ENCODE data around the gene RNF223.
"Not testable (repeated sequence)": the region's sequence is repeated elsewhere in the genome, so short reads cannot be mapped to it uniquely, and the experiment has no call there.

Gene RNF223

DNA sequence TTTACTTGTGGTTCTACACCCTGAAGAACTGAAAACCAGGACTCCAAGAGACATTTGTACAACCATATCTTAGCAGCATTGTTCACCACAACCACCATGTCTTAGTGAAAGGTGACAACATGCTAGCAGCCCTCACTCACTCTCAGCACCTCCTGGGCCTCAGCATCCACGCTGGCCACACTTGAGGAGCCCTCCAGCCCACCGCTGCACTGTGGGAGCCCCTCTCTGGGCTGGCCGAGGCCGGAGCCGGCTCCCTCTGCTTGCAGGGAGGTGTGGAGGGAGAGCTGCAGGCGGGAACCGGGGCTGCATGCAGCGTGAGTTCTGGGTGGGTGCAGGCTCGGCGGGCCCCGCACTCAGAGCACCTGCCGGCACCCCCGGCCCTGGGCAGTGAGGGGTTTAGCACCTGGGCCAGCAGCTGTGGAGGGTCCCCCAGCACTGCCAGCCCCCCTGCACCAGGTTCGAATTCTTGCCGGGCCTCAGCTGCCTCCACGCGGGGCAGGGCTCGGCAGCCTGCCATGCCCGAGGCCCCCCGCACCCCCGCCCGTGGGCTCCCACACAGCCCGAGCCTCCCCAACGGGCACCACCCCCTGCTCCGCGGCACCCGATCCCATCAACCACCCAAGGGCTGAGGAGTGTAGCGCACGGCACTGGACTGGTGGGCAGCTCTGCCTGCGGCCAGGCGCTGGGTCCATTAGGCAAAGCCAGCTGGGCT is 32.6 kb upstream of the RNF223 start:
- no peak for DNase-seq

GRCh38 chr1:1104152-1104551 is 30.0 kb upstream of the RNF223 start:
- not testable (repeated sequence) for DNase-seq

GRCh38 chr1:1101503-1101902 is 27.4 kb upstream of the RNF223 start:
- DNase-seq = no peak

DNA sequence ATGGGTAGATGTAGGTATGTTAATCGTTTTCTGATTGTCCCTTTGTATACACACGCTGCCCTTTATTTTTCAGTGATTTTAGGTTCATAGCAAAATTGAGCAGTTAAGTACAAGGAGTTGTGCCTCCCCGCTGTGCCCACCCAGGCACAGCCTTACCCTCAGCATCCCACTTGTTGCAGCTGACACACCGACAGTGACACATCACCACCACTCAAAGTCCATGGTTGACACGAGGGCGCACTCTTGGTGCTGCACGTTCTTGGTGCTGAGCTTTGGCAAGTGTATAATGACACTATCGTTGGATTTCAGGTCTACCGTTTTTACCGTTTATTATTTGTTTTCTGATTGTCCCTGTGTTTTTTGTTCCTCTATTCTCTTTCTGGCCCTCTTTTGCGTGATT is 26.2 kb upstream of the RNF223 start:
- DNase-seq = no peak

DNA sequence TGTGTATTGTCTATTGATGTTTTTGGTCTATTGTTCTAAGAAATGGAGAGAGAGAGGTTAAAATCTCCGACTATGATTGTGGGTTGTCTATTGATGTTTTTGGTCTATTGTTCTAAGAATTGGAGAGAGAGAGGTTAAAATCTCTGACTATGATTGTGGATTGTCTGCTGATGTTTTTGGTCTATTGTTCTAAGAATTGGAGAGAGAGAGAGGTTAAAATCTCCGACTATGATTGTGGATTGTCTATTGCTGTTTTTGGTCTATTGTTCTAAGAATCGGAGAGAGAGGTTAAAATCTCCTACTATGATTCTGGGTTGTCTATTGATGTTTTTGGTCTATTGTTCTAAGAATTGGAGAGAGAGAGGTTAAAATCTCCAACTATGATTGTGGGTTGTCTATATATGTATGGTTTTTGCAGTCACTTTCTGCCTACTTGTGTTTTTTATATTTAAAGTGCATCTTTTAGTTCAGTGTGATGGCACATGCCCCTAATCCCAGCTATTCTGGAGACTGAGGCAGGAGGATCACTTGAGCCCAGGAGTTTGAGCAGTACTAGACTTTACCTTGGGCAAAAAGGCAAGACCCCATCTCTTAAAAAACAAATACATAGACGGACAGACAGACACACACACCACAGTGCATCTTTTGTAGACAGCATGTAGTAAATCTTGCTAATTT is 25.5 kb upstream of the RNF223 start:
- DNase-seq = no peak

DNA sequence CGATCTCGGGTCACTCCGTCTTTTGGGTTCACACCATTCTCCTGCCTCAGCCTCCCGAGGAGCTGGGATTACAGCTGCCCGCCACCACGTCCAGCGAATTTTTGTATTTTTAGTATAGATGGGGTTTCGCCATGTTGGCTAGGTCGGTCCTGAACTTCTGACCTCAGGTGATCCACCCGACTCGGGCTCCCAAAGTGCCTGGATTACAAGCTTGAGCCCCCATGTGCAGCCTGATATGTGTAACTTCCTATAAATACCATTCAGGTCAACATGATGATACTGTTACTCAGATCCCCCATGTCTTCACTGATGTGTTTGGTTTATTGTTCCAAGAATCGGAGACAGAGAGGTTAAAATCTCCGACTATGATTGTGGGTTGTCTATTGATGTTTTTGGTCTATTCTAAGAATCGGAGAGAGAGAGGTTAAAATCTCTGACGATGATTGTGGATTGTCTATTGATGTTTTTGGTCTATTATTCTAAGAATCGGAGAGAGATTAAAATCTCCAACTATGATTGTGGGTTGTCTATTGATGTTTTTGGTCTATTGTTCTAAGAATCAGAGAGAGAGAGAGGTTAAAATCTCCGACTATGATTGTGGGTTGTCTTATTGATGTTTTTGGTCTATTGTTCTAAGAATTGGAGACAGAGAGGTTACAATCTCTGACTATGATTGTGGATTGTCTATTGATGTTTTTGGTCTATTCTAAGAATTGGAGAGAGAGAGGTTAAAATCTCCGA is 24.7 kb upstream of the RNF223 start:
- DNase-seq = no peak

GRCh38 chr1:1096136-1096535 is 22.0 kb upstream of the RNF223 start:
- not testable (repeated sequence) for DNase-seq

DNA sequence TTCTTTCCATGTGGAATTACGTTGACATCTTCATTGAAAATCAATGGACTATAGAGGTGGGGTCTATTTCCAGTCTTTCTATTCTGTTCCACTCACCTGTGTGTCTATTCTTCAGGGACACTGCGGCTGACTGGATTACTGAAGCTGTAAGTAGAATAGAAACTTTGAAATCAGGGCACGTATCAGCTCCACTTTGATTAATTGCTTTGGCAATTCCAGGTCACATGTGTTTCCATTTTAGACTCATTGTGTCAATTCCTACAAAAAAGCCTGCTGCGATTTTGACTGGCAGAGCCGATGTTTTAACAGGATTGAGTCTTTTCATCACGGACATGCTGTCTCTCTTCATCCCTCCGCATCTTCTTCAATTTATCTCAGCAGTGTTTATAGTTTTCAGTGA is 20.9 kb upstream of the RNF223 start:
- no peak for DNase-seq

DNA sequence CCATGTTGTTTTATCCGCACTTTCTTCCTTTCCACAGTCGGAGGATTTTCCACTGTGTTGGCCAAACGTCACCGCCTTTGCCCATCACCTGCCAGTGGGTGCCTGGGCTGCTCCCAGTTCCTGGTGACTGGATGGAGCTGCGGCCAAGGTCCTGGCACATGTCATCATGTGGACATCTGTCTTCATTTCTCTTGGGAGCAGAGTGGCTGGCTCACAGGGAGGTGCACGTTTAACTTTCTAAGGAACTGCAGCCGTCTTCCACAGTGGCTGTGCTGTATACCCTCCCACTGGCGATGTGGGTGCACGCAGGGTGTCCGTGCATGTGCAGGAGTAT is 19.5 kb upstream of the RNF223 start:
- no peak for DNase-seq

DNA sequence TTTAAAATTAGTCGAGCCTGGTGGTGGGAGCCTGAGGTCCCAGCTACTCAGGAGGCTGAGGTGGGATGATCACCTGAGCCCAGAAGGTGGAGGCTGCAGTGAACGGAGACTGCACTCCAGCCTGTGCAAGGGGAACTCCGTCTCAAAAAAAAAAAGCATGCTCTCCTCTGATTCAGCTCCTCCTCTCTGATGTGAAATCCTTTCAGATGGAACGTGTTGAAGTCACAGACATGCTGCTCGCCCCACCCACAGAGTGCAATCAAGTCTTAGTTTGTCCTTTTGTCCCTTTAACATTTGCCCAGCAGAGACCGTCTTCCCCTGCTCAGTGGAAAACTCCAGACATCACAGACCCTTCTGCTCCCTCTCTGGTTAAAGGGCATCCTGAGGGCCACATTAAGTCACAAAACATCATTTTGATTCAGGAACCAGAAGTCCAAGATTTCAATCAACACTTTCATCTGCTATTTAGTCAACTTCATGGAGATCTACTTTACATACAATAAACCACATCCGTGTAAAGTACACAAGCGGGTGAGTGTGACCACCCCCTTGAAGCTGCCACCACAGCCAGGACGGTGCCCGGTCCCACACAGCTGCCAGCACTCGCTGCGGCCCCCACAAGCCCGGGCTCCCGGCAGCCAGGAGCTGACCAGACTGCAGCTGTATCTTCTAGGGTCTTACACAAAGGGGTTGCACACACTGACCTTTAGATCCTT is 18.9 kb upstream of the RNF223 start:
- no peak for DNase-seq

GRCh38 chr1:1092149-1092855 is 18.2 kb upstream of the RNF223 start:
- DNase-seq = no peak

DNA sequence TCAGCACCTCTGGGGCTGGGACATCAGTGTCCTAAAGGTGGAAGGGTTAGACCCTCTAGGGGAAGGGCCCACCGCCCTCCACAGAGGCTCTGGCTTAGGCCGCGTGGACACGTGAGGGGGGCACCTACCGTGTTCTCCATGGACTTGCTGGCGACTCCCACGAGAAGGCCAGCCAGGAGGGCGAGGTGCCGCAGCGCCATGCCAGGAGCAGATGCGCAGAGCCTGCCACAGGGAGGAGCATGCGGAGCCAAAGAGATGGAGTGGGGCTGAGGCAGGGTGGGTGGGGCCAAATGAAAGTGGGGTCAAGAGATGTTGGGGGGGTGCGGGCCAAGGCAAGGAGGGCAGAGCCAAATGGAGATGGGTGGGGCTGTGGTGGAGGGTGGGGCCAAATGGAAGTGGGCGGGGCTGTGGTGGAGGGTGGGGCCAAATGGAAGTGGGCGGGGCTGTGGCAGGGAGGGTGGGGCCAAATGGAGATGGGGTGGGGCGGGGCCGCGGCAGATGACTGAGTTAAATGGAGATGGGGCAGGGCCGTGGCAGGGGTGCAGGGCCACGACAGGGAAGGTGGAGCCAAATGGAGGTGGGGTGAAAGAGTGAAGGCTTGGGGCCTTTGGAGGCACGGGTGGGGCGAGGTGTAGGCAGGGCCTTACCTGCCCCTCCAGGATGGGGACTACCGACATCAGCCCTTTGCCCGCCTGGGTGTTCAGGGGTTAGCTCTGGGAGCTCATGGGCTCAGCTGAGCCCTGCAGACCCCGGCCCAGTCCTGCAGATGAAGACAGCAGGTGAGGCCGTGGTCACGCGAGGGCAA is 17.4 kb upstream of the RNF223 start:
- DNase-seq = no peak

DNA sequence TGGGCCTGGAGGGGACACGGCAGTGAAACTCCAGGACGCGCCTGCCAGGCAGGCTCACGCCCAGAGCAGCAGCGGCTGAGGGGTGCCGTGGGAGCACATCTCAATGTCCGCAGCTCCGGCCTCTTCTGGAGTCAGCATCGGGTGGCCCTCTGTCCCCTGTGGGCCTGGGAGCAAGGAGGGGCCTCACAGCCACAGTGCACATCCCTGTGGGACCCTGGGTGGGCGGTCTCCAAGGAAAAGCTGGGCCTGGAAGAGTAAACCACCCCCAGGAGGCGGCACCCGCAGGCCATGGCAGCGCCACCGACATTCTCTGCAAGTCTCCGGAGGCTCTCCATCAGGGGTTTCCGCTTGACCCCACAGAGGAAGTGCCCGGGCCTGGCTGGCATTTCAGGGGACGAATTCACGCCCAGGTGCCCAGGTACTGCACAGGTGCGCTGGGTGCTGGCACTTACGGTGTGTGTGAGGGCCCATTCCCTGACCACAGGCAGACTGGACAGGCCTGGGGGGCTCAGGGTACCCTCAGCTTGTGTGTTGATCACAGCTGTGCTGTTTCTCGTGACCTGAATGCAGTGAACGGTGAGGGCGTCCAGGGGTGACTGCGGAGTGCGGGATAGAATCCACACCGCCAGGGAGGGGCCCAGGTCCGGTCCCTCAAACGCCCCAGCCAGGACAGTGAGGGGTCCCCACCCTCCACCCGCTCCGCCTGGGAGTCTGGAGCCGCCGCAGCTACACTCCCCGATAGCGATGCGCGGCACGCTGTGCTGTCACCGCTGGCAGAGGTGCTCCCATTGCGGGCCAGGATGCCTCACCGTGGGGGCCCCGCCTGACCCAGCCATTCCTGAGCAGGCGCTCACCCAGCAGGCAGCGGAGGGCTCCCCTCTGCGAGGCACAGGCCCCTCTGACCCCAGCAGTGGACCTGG is 16.6 kb upstream of the RNF223 start:
- no peak for DNase-seq

- no peak for DNase-seq
Observed at GRCh38 chr1:1089731-1090423, 15.8 kb upstream of the RNF223 start.

GRCh38 chr1:1088801-1089680 is 14.9 kb upstream of the RNF223 start:
- no peak for DNase-seq

DNA sequence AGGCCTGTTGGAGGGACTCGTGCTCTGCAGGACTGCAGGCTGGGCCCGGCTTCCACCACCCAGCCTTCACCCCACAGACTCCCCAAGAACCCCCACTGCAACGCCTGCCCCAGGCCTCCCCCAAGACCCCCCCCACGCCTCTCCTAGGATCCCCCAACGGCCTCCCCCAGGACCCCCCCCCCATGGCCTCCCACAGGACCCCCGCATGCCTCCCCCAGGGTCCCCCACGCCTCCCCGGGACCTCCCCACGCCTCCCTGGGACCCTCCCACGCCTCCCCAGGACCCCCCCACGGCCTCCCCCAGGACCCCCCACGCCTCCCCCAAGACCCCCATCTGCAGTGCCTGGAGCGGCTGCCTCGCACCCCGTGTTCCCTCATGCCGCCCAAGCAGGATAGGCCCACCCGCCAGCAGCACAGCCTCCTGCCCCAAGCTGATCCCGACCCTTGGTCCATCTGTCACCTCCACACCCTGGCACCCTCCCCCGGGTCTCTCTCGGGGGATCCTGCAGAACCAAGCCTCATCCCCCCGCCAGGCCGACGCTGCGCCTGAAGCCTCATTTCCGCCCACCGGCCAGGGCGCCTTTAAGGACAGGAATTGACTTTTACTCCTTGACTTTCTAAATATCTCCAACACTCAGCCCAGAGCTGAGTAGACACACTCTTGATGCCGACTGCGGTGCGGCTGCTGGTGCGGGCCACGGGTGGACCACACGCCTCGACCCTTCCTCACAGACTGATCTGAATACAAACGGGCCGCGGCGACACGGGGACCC is 14.1 kb upstream of the RNF223 start:
- DNase-seq = no peak

GRCh38 chr1:1087351-1088028 is 13.4 kb upstream of the RNF223 start:
- DNase-seq = no peak

DNA sequence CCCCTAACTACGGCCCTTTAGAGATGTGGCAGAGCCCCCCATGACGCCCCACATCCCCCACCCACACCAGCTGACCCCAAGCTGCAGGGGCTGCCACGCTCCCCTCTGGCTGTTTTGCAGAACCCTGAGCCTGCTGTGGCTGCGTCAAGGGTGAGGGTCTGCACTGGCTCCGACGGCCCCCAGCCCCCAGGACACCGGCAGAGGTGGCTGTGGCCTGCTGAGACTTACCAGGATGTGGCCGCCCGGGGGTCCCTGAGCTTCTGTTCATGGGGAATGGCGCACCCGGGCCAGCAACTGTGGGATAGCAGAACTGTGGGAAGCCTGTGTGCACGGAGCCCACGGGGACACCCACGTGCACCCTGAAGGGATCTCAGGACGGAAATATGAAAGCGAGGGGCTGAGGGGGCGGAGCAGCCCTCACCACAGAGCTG is 12.8 kb upstream of the RNF223 start:
- DNase-seq = no peak

Measured in amniotic stem cell (primary cell).